ENCODE measurements around the gene JUN. TPM values are rescaled to one million over a fixed set of nuclear protein-coding genes. Genes with fewer than 3 reads are reported as not detected.
A peak's percentile ranks its signal among the peaks of the same experiment; 100 is the strongest.

The JUN gene
- total RNA-seq, 1 experiment from 2014 or later = 2.1 TPM

DNA sequence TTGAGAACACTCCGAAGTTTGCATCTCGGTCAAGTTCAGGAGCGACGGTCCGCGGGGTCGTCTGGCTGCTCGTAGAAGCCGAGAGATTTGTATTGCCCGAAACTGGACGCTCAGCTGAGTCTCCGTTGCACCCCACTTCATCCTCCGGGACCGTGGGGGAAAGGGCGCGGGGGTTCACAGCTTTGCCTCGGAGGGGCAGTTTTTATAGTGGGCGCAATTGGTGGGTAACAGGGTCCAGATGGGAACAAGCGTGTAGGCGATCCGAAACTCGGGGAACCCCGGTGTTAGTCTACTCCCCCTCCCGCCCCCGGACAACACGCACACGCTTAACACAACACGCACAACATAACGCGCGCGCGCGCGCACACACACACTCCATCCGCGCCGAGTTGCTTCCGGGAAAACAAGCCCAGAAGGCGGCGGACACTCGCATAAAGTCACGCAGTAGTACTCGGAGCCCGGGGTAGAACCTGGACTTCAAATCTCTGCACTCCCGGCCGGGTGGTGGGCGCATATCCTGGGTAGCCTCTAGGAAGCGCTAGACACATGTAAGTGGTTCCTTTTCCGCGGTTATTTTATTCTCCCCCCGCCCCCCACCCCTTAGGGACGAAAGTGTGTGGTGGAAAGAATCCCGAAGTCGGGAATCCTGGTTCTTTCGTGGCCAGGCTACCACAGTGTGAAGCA is 1.1 kb upstream of the JUN start:
- no peaks in the 10 kb centered on the region for H3K9me3 ChIP-seq (ENCODE audit: low read length)
- H3K79me2 ChIP-seq (ENCODE audit: low read length) = no peaks in the 10 kb centered on the region
- H3K4me3 ChIP-seq (ENCODE audit: low read length) = peak overlapping the region; percentile 83
- no peaks in the 10 kb centered on the region; the same call in 1 of the 2 replicates for H3K27me3 ChIP-seq (ENCODE audit: low read length)
- H3K9me2 ChIP-seq (replicated peaks; ENCODE audit: insufficient read depth, low read length) = no peaks in the 10 kb centered on the region
- H3K4me1 ChIP-seq (ENCODE audit: low read length) = peaks cover 35% of the 10 kb centered on the region
- peak; percentile 81 for DNase-seq
- no peaks in the 10 kb centered on the region for H3K36me3 ChIP-seq (ENCODE audit: insufficient read depth, low read length)
- peak overlapping the region; percentile 94 for H3K4me2 ChIP-seq (ENCODE audit: low read depth, low read length, poor library complexity, severe bottlenecking)
- peak overlapping the region; percentile 88 for H3K9ac ChIP-seq (ENCODE audit: low read length)
- H4K20me1 ChIP-seq (ENCODE audit: insufficient read depth, low read depth, low read length) = 0 out of 2 replicates have a peak, but pooled peaks cover 5% of the 10 kb centered on the region
- H2AFZ ChIP-seq (ENCODE audit: low read length) = peak overlapping the region; percentile 96
- H3K27ac ChIP-seq (ENCODE audit: low read length) = peak overlapping the region; percentile 43; the same call in 1 of the 2 replicates

GRCh38 chr1:58783090-58783992 is 506 bp downstream of the JUN start:
- Histone ChIP-seq H3K9me3 (ENCODE audit: low read length) (no peaks in the 10 kb centered on the region), H3K4me3 (ENCODE audit: low read length) (peak overlapping the region; percentile 83), H3K27me3 (ENCODE audit: low read length) (no peaks in the 10 kb centered on the region; the same call in 1 of the 2 replicates), H2AFZ (ENCODE audit: low read length) (peak overlapping the region; percentile 92), H3K36me3 (ENCODE audit: insufficient read depth, low read length) (no peaks in the 10 kb centered on the region), H3K9me2 (replicated peaks; ENCODE audit: insufficient read depth, low read length) (no peaks in the 10 kb centered on the region), H3K4me2 (ENCODE audit: low read depth, low read length, poor library complexity, severe bottlenecking) (peak overlapping the region; percentile 94), H4K20me1 (ENCODE audit: insufficient read depth, low read depth, low read length) (0 out of 2 replicates have a peak, but pooled peaks cover 5% of the 10 kb centered on the region), H3K4me1 (ENCODE audit: low read length) (peaks cover 35% of the 10 kb centered on the region), H3K27ac (ENCODE audit: low read length) (peak overlapping the region; percentile 38; the same call in 1 of the 2 replicates), H3K79me2 (ENCODE audit: low read length) (no peaks in the 10 kb centered on the region), H3K9ac (ENCODE audit: low read length) (peak overlapping the region; percentile 74)
- DNase-seq = peak; percentile 69

- H2AFZ ChIP-seq (ENCODE audit: low read length) = peak overlapping the region; percentile 92; the same call in 1 of the 2 replicates
- H3K79me2 ChIP-seq (ENCODE audit: low read length) = no peaks in the 10 kb centered on the region
- no peaks in the 10 kb centered on the region for H3K36me3 ChIP-seq (ENCODE audit: insufficient read depth, low read length)
- peak overlapping the region; percentile 74 for H3K9ac ChIP-seq (ENCODE audit: low read length)
- no peaks in the 10 kb centered on the region for H3K9me3 ChIP-seq (ENCODE audit: low read length)
- H4K20me1 ChIP-seq (ENCODE audit: insufficient read depth, low read depth, low read length) = 0 out of 2 replicates have a peak, but pooled peaks cover 5% of the 10 kb centered on the region
- peak overlapping the region; percentile 94 for H3K4me2 ChIP-seq (ENCODE audit: low read depth, low read length, poor library complexity, severe bottlenecking)
- peak overlapping the region; percentile 83 for H3K4me3 ChIP-seq (ENCODE audit: low read length)
- no peaks in the 10 kb centered on the region for H3K9me2 ChIP-seq (replicated peaks; ENCODE audit: insufficient read depth, low read length)
- H3K27me3 ChIP-seq (ENCODE audit: low read length) = no peaks in the 10 kb centered on the region; the same call in 1 of the 2 replicates
- DNase-seq = peak; percentile 68
- H3K4me1 ChIP-seq (ENCODE audit: low read length) = peaks cover 35% of the 10 kb centered on the region
- H3K27ac ChIP-seq (ENCODE audit: low read length) = no peak overlapping the region
These were observed 1.4 kb downstream of the JUN start for GRCh38 chr1:58782178-58783089.

- Histone ChIP-seq H3K27me3 (ENCODE audit: low read length) (no peaks in the 10 kb centered on the region; the same call in 1 of the 2 replicates), H3K9ac (ENCODE audit: low read length) (peak overlapping the region; percentile 10; the same call in 1 of the 2 replicates), H3K36me3 (ENCODE audit: insufficient read depth, low read length) (no peaks in the 10 kb centered on the region), H3K27ac (ENCODE audit: low read length) (no peak overlapping the region), H4K20me1 (ENCODE audit: insufficient read depth, low read depth, low read length) (0 out of 2 replicates have a peak, but pooled peaks cover 5% of the 10 kb centered on the region), H2AFZ (ENCODE audit: low read length) (no peak overlapping the region), H3K9me2 (replicated peaks; ENCODE audit: insufficient read depth, low read length) (no peaks in the 10 kb centered on the region), H3K4me3 (ENCODE audit: low read length) (peak overlapping the region; percentile 83; the same call in 1 of the 2 replicates), H3K4me2 (ENCODE audit: low read depth, low read length, poor library complexity, severe bottlenecking) (peak overlapping the region; percentile 94), H3K9me3 (ENCODE audit: low read length) (no peaks in the 10 kb centered on the region), H3K4me1 (ENCODE audit: low read length) (peaks cover 35% of the 10 kb centered on the region), H3K79me2 (ENCODE audit: low read length) (no peaks in the 10 kb centered on the region)
- no peak for DNase-seq
These were observed 2.2 kb downstream of the JUN start for GRCh38 chr1:58781541-58782177.

DNA sequence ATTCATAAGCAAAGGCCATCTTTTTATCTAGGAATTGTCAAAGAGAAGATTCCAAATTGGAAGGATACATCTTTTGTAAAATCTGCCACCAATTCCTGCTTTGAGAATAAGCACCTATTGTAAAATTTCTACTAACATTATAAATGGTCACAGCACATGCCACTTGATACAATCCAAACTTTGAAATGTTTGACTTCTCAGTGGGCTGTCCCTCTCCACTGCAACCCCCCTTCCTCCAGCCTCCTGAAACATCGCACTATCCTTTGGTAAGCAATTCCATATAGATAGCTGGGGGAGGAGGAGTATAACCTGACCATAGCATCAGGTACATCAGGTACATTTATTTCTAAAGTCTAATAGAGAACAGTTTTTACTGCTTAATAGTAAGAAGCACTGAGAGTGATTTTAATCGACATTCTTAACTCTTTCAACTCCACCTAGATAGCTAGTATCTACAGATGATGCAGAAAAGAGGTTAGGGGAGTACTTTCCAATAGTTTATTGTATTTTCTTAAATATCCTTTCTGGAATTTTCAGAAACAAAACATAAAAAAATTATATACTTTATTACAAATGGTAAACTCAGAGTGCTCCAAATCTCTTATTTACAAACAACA is 2.9 kb downstream of the JUN start:
- Histone ChIP-seq H3K79me2 (ENCODE audit: low read length) (no peaks in the 10 kb centered on the region), H4K20me1 (ENCODE audit: insufficient read depth, low read depth, low read length) (0 out of 2 replicates have a peak, but pooled peaks cover 5% of the 10 kb centered on the region), H3K9me3 (ENCODE audit: low read length) (no peaks in the 10 kb centered on the region), H3K9me2 (replicated peaks; ENCODE audit: insufficient read depth, low read length) (no peaks in the 10 kb centered on the region), H3K27me3 (ENCODE audit: low read length) (no peaks in the 10 kb centered on the region; the same call in 1 of the 2 replicates), H3K4me2 (ENCODE audit: low read depth, low read length, poor library complexity, severe bottlenecking) (no peak overlapping the region), H2AFZ (ENCODE audit: low read length) (no peak overlapping the region), H3K9ac (ENCODE audit: low read length) (no peak overlapping the region), H3K36me3 (ENCODE audit: insufficient read depth, low read length) (no peaks in the 10 kb centered on the region), H3K4me3 (ENCODE audit: low read length) (no peak overlapping the region), H3K27ac (ENCODE audit: low read length) (no peak overlapping the region), H3K4me1 (ENCODE audit: low read length) (peaks cover 30% of the 10 kb centered on the region)
- DNase-seq = no peak

GRCh38 chr1:58780411-58780810 is 3.4 kb downstream of the JUN start:
- H4K20me1 ChIP-seq (ENCODE audit: insufficient read depth, low read depth, low read length) = 0 out of 2 replicates have a peak, but pooled peaks cover 5% of the 10 kb centered on the region
- H2AFZ ChIP-seq (ENCODE audit: low read length) = no peak overlapping the region
- no peaks in the 10 kb centered on the region for H3K9me2 ChIP-seq (replicated peaks; ENCODE audit: insufficient read depth, low read length)
- no peak overlapping the region for H3K4me3 ChIP-seq (ENCODE audit: low read length)
- no peak overlapping the region for H3K9ac ChIP-seq (ENCODE audit: low read length)
- no peaks in the 10 kb centered on the region for H3K9me3 ChIP-seq (ENCODE audit: low read length)
- H3K36me3 ChIP-seq (ENCODE audit: insufficient read depth, low read length) = no peaks in the 10 kb centered on the region
- no peaks in the 10 kb centered on the region for H3K79me2 ChIP-seq (ENCODE audit: low read length)
- DNase-seq = no peak
- H3K27me3 ChIP-seq (ENCODE audit: low read length) = no peaks in the 10 kb centered on the region; the same call in 1 of the 2 replicates
- no peak overlapping the region for H3K4me2 ChIP-seq (ENCODE audit: low read depth, low read length, poor library complexity, severe bottlenecking)
- H3K27ac ChIP-seq (ENCODE audit: low read length) = no peak overlapping the region
- H3K4me1 ChIP-seq (ENCODE audit: low read length) = peaks cover 25% of the 10 kb centered on the region

All from Karpas-422 (cell line).